ENCODE results near the gene TTLL11. TPM values are rescaled to one million over a fixed set of nuclear protein-coding genes. Genes with fewer than 3 reads are reported as not detected.
A peak's percentile ranks its signal among the peaks of the same experiment; 100 is the strongest.

Gene TTLL11
- total RNA-seq, 1 experiment from 2014 or later: 7.0 TPM

GRCh38 chr9:121960665-121961064 lies 132.4 kb downstream of the TTLL11 start:
- H3F3A ChIP-seq (ENCODE audit: low read length, unreplicated experiment): no peaks in the 10 kb centered on the region
- CTCF ChIA-PET: no interaction called here
- H3K9ac ChIP-seq (ENCODE audit: low read length): peak overlapping the region; percentile 78; the same call in 1 of the 2 replicates
- peak overlapping the region; percentile 74 for H3K4me3 ChIP-seq (ENCODE audit: low read length)
- no peaks in the 10 kb centered on the region for H3K9me3 ChIP-seq (ENCODE audit: low read length)
- no peaks in the 10 kb centered on the region for H3K9me2 ChIP-seq (replicated peaks; ENCODE audit: low read length)
- BruUV-seq (replicated peaks): no TSS peak
- intact Hi-C loops (cut with micrococcal nuclease): no loop called here
- ATAC-seq (no peak), DNase-seq (no peak)
- peak overlapping the region; percentile 77 for H3K4me2 ChIP-seq (ENCODE audit: low read length)
- H2AFZ ChIP-seq (ENCODE audit: low read length): no peak overlapping the region
- peaks cover 7% of the 10 kb centered on the region; the same call in 1 of the 2 replicates for H4K20me1 ChIP-seq (ENCODE audit: low read length)
- H3K79me2 ChIP-seq (ENCODE audit: low read length): peaks cover 86% of the 10 kb centered on the region
- peaks cover 15% of the 10 kb centered on the region for H3K36me3 ChIP-seq (ENCODE audit: low read depth, low read length)
- POLR2A ChIA-PET (ENCODE audit: unreplicated experiment): no interaction called here
- H3K27me3 ChIP-seq (ENCODE audit: low read length): no peaks in the 10 kb centered on the region
- TF ChIP-seq EZH2phosphoT487 (IDR thresholded peaks at IDR 0.05; ENCODE audit: borderline replicate concordance, low read length) (no peak), CTCF (conservative IDR thresholded peaks at IDR 0.05; ENCODE audit: low read depth, low read length) (no peak), EZH2 (IDR thresholded peaks at IDR 0.05; ENCODE audit: low read length, unreplicated experiment) (no peak)
- 0 out of 2 replicates have a peak overlapping the region, but pooled peaks have one; percentile 5 for H3K27ac ChIP-seq (ENCODE audit: low read length)
- H3K4me1 ChIP-seq (ENCODE audit: insufficient read depth, low read length): peaks cover 72% of the 10 kb centered on the region

- ATAC-seq (no peak; the same call in 1 of the 2 replicates), DNase-seq (peak; percentile 73)
- H4K20me1 ChIP-seq (ENCODE audit: low read length): peaks cover 7% of the 10 kb centered on the region; the same call in 1 of the 2 replicates
- H3K4me1 ChIP-seq (ENCODE audit: insufficient read depth, low read length): peaks cover 62% of the 10 kb centered on the region
- peak overlapping the region; percentile 20; the same call in 1 of the 2 replicates for H3K9ac ChIP-seq (ENCODE audit: low read length)
- intact Hi-C loops (cut with micrococcal nuclease): no loop called here
- H2AFZ ChIP-seq (ENCODE audit: low read length): no peak overlapping the region
- no peak overlapping the region for H3K4me3 ChIP-seq (ENCODE audit: low read length)
- no peaks in the 10 kb centered on the region for H3F3A ChIP-seq (ENCODE audit: low read length, unreplicated experiment)
- H3K36me3 ChIP-seq (ENCODE audit: low read depth, low read length): peaks cover 23% of the 10 kb centered on the region
- TF ChIP-seq CTCF (conservative IDR thresholded peaks at IDR 0.05; ENCODE audit: low read depth, low read length): no peak
- no peak for TF ChIP-seq EZH2 (IDR thresholded peaks at IDR 0.05; ENCODE audit: low read length, unreplicated experiment)
- no peak for TF ChIP-seq EZH2phosphoT487 (IDR thresholded peaks at IDR 0.05; ENCODE audit: borderline replicate concordance, low read length)
- peaks cover 100% of the 10 kb centered on the region for H3K79me2 ChIP-seq (ENCODE audit: low read length)
- peak overlapping the region; percentile 77 for H3K4me2 ChIP-seq (ENCODE audit: low read length)
- no peaks in the 10 kb centered on the region for H3K9me3 ChIP-seq (ENCODE audit: low read length)
- H3K9me2 ChIP-seq (replicated peaks; ENCODE audit: low read length): no peaks in the 10 kb centered on the region
- ChIA-PET CTCF (no interaction called here), POLR2A (ENCODE audit: unreplicated experiment) (no interaction called here)
- BruUV-seq (replicated peaks): no TSS peak
- H3K27me3 ChIP-seq (ENCODE audit: low read length): no peaks in the 10 kb centered on the region
- H3K27ac ChIP-seq (ENCODE audit: low read length): peak overlapping the region; percentile 72
Measured at GRCh38 chr9:121958530-121958929, 134.6 kb downstream of the TTLL11 start.

- peak; percentile 45 for DNase-seq
- no TSS peak for BruUV-seq (replicated peaks)
Measured at GRCh38 chr9:121956808-121957207, 136.3 kb downstream of the TTLL11 start.

More at GRCh38 chr9:121956808-121957207, 136.3 kb downstream of the TTLL11 start:
- H3K27me3 ChIP-seq (ENCODE audit: low read length): no peaks in the 10 kb centered on the region
- H3K9me2 ChIP-seq (replicated peaks; ENCODE audit: low read length): no peaks in the 10 kb centered on the region
- no peak overlapping the region for H3K4me3 ChIP-seq (ENCODE audit: low read length)
- TF ChIP-seq EZH2 (IDR thresholded peaks at IDR 0.05; ENCODE audit: low read length, unreplicated experiment) (no peak), CTCF (conservative IDR thresholded peaks at IDR 0.05; ENCODE audit: low read depth, low read length) (no peak), EZH2phosphoT487 (IDR thresholded peaks at IDR 0.05; ENCODE audit: borderline replicate concordance, low read length) (no peak)
- no peak overlapping the region for H3K4me2 ChIP-seq (ENCODE audit: low read length)
- intact Hi-C loops (cut with micrococcal nuclease): no loop called here
- 0 out of 2 replicates have a peak overlapping the region, but pooled peaks have one; percentile 72 for H3K27ac ChIP-seq (ENCODE audit: low read length)
- H3K4me1 ChIP-seq (ENCODE audit: insufficient read depth, low read length): peaks cover 51% of the 10 kb centered on the region
- H2AFZ ChIP-seq (ENCODE audit: low read length): no peak overlapping the region
- peak; percentile 48 for ATAC-seq
- H3K9ac ChIP-seq (ENCODE audit: low read length): no peak overlapping the region
- ChIA-PET CTCF (no interaction called here), POLR2A (ENCODE audit: unreplicated experiment) (no interaction called here)
- H3F3A ChIP-seq (ENCODE audit: low read length, unreplicated experiment): no peaks in the 10 kb centered on the region
- no peaks in the 10 kb centered on the region for H3K9me3 ChIP-seq (ENCODE audit: low read length)
- peaks cover 23% of the 10 kb centered on the region for H3K36me3 ChIP-seq (ENCODE audit: low read depth, low read length)
- H4K20me1 ChIP-seq (ENCODE audit: low read length): peaks cover 7% of the 10 kb centered on the region; the same call in 1 of the 2 replicates
- peaks cover 98% of the 10 kb centered on the region for H3K79me2 ChIP-seq (ENCODE audit: low read length)
